ENCODE data around the gene CBLC.

Gene CBLC

DNA sequence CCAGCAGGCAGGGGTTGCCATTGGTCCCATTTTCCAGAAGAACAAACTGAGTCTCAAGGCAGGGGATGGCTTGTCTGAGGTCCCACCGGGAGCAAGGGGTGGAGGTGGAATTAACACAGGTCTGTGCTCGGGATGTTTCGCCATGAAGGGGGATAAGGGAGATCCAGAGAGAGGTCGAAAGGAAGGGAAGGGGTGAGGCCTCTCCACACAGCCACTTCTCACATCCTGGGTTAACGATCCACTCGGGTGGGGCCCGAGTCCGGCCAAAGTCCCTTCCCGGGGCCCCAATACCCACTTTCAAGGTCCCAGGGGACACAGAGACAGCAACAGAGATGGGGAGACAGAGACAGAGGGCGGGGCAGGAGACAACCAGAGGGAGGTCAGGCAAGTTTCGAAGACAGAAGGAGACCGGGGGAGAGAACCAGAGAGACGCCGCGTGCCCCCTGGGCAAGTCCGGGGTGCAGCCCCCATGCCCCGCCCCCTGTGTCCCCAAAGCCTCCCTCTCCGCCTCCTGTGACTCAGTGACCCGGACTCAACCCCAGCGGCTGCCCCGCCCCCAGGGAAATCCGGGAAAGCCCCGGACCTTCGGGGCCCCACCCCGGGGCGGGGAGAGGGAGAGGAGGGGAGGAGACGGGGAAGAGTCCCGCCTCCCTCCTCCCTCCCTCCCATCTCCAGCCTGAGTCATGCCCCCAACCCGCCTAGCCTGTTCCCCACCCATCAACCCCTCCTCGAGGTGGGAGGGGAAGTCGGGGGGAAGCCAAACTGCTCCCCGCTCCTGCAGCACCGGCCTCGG is 30.5 kb upstream of the CBLC start:
- DNase-seq: no peak

DNA sequence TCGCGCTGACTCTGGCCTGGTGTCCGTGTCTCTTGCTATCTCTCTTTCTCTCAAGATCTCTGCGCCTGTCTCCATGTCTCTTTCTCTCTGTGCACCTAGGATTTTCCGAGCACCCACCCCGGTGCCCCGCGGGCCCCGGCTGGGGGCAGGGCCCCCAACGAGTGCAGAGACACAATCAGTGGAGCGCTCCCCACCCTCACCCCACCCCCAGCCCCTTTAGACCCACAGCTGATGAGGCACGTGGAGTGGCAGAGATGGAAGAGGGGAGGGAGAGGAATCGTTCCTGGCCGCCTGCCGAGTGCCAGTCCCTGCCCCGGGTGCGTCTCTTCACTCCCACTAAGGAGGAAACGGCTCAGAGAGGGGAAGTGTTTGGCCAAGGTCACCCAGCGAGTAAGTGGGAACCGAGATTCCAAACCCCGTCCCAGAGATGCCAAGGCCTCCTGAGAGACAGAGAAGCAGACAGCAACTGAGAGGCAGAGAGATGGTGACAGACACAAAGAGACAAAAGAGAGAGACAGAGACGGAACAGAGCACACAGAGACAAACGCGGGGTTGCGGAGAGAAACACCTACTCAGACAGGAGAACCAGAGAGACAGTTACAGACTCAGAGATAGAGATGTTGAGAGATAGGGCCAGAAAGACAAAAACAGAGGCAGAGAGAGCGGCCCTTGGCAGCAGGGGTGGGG is 29.8 kb upstream of the CBLC start:
- DNase-seq: no peak

DNA sequence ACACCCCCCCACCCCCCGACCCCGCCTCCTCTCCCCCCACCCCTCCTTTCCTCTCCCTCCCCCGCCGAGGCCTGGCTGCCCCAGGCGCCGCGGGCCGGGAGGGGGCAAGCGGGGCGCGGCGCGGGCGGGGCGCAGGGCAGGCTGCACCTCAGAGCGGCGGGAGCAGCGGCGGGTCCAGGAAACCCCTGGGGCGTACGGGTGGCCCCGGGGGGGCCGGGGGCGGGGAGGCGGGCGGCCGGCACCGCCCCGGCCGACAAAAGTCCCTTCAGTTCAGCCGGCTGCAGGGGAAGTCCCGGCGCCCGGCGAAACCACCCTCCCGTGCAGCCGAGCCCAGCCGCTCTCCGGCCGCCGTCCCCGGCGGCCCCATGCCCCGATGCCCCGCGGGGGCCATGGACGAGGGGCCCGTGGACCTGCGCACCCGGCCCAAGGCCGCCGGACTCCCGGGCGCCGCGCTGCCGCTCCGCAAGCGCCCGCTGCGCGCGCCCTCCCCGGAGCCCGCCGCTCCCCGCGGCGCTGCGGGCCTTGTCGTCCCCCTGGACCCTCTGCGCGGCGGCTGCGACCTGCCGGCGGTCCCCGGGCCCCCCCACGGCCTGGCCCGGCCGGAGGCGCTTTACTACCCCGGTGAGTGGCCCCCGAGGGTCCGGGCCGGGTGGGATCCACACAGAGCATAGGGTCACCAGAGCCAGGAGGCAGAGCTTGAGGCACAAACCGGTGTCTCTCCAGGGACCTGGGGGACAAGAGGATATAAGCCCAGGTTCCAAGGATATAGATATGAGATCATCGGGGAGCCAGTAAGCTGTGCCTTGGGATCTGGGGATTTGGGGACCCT is 29.1 kb upstream of the CBLC start, which contains the start of gene BCL3:
TSS of gene BCL3 (plus strand) at position 283 of the 829 bp plus-strand sequence. CDS start at position 366, 83 bp downstream.
- DNase-seq: no peak

DNA sequence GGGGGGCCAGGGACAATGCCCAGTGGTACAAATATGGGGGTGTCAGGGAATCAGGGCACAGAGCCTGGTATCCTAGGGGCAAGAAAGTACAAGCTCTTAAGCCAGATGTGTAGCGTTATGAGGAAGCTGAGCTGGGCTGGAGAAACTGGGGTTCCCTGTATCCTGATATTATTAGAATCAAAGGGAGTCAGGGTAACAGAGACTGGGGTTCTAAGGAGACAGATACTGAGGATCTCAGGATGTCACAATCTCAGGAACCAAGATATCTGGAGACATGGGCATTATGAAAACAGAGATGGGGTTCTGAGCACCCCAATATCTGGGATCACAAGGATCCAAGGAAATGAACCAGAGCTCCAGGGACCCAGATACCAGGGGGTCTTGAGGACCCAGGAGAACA is 28.4 kb upstream of the CBLC start:
- no peak for DNase-seq

DNA sequence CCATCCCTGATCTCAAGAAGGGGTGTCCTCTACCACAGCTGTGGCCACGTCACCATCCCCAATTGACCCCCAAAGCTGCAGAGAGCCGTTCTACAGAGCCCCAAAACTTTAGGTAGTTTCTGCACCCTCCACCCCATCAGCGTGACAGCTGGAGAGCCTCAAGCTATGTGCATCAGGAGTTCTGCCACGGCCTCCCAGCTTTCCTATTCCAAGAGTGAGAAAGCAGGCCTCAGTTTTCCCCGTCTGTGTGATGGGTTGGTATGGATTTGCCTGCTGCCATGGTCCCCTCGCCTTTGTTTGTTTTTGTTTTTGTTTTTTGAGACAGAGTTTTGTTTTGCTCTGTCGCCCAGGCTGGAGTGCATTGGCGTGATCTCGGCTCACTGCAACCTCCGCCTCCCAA is 27.7 kb upstream of the CBLC start:
- DNase-seq: no peak

DNA sequence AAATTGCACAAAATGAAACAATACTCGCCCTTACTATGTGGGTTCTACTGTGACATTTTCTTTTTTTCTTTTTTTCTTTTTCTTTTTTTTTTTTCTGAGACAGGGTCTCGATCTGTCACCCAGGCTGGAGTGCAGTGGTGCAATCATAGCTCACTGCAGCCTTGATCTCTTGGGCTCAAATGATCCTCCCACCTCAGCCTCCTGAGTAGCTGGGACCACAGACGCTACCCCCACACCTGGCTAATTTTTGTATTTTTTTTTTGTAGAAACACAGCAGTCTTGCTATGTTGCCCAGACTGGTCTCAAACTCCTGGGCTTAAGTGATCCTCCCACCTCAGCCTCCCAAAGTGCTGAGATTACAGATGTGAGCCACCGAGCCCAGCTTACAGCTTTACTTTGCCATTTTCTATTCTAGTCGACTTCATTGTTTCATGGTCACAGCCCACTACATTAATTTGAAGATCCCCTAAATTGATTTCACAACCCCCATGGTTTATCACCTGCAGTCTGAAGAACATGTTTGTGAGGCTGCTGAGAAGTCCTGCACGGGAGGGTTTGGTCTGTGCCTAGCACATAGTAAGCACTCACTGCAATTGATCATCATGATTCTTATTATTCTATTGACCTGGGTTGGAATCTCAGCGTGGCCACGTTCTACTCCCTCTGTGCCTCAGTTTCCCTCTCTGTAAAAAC is 25.4 kb upstream of the CBLC start:
- DNase-seq: no peak

DNA sequence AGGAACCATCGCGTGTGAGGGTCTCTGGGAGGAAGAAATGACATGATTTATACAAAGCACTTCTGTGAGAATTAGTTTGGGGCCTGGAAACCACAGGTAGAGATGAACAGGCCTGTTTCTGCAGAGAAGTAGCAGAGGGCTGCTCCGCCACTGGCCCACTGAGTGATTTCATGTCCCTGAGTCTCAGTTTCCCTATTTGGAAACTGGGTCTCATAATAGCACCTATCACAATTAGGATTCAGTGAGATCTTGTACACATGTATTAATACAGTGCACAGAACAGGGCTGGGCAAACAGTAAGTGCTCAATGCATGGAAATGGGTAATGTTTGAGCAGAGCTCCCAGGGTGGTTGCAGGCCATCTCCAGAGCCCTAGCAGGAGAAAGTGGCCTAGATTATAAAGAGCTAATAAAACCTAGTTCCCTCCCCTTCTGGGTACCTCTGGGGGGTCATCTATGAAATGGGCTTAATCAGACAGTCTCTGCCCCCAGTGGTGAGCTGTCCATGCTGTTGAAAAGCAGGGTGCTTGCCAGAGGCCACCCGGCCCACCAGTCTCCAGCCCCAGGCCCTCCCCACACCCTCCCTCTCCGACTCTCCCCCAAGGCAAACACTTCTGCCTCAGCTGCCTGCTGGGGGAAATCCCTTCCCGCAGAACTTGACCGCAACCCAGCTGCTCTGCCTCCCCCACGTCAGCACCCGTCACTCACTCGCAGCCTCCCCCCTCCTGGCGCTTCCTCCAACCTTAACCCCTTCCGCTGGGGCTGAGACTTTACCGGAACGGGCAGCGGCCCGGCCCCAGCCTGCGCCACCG is 24.7 kb upstream of the CBLC start:
- no peak for DNase-seq

DNA sequence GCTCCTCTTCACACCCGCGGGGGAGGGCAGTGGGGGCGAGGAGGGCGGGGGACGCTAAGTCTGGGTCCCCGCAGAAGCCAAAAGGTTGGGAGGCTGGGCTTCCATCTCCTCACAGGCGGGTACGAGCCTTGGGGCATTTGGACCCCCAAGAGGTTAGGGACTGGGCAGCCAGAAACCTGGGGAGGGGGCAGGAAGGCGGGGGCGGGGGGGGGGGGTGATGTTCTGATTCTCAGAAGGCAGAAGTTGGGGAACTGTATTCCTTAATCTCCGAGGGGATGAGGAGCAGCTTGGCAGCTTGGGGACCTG is 24.1 kb upstream of the CBLC start:
- no peak for DNase-seq

DNA sequence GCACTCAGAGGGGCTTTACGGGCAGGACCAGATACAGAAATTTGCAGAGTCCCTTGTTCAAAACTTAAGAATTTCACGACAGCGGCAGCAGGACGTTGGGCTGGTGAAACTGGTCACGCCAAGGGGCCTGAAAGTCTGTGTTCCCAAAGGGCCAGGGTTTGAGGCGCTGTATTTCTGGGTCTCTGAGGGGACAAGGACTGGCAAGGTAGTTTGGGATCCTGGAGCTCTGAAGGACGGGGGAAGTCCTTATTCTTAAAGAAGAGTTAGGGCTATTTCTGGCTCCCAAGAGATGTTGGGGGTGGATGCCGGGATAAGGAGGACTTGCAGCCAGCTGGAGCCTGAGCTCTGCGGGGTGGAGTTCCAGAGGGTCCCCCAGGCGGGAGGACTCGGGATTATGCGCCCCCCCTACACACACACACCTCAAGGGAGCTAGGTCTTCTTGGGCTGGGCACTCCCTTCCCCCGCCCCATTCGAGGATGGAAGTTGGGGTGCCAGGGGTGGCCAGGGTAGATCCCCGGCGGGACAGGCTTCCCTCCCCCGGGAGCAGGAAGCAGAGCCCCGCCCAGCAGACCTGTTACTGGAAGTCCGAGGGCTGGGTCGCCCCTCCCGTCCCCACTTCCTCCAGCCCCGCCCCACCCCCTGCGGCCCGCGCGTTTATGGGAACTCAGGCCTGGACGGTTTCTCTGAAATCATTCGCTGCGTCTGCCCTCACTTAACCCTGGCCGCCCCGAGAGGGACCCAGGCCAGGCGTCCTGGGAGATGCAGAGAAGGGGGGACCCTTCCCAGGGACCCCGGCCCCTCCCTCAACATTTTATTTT is 23.5 kb upstream of the CBLC start:
- no peak for DNase-seq

DNA sequence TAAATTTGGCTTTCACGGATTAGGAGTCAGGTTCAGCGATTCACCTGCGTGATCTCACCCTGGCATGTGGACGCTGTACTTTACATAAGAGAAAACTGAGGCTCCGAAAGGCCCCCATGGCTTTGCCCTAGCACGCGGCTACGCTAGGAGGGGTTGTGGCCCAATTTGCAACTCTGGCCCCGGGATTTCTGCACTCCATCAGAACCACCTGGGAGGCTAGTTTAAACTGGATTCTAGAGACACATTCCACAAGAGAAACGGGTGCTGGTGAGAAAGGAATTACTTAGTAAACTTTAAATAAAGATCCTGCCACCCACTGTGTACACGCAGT is 23.0 kb upstream of the CBLC start:
- DNase-seq: no peak

DNA sequence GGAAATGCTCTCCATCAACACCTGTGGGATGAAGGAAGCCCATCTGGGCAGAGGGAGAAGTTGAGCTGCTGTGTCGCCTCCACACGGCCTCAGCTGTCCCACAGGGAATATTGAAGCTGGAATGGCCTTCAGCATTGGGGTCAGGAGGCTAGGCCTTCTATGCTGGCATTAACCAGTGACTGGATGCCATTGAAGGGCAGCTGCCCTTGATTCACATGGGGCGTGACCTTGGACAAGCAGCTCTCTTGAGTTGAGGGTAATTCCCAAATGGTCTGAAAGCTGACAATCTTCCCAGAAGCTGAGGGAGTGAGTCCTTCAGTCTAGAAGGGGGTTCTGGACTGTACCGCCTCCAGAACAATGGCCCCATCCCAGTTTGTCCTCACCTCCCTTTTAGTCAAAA is 22.5 kb upstream of the CBLC start:
- DNase-seq: no peak

DNA sequence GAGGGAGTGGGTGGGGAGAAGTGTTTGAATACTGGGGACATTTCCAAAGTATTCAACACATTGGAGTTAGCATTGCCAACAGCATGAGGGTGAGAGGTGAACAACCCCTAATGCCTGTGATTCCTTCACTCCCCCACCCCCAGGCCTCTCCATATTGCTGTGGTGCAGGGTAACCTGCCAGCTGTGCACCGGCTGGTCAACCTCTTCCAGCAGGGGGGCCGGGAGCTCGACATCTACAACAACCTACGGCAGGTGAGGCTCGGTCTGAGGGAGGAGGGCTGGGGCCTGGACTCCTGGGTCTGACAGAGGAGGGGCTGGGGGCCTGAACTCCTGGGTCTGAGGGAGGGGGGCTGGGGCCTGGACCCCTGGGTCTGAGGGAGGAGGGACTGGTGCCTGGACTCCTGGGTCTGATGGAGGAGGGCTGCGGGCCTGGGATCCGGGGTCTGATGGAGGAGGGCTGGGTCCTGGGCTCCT is 21.6 kb upstream of the CBLC start:
- no peak for DNase-seq

DNA sequence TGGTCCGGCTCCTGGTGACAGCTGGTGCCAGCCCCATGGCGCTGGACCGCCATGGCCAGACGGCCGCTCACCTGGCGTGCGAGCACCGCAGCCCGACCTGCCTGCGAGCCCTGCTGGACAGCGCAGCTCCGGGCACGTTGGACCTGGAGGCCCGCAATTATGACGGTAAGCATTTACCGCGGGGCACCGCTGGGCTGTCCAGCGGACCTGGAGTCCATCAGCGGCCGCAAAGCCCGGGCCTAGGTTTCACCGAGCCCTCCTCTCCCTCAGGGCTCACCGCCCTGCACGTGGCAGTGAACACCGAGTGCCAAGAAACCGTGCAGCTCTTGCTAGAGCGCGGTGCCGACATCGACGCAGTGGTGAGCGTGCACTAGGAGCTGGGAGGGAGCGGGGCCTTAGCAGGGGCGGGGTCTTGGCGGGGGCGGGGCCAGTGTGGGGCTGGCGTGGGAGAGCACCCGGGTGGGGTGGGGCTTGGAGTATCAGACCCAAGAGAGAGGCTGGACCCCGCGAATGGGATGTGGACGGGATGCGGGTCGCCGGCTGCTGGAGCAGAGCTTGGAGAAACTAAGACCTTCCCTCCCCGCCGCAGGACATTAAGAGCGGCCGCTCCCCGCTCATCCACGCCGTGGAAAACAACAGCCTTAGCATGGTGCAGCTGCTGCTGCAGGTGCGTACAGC is 20.5 kb upstream of the CBLC start:
- DNase-seq: no peak

DNA sequence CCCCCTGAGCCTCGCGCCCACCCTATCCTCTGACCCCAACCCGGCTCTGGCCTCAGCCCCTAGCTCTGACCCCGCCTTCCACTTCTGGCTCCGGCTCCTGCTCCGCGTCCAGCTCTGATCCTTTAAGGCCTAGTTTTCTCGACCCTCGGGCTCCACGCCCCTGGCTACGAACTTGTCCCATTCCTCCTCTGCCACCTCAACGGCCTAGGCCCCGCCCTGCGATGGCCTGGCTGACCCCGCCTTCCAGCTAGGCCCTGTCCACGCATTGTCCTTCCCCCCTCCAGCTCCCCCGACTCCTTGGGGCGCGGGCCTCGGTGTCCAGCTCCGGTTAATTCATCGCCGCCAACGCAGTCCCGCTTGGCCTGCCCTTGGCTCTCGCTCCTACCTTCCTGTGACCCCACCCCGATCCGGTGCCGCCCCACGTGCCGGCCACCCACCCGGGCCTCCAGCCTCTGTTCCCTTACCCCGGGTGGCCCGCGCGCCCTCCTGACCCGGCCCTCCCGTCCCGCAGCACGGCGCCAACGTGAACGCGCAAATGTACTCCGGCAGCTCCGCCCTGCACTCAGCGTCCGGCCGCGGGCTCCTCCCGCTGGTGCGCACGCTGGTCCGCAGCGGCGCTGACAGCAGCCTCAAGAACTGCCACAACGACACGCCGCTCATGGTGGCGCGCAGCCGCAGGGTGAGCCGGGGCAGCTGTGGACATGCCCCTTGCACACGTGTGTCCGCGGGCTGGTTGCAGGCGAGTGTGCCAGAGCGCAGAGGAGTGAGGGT is 19.8 kb upstream of the CBLC start:
- DNase-seq: no peak

DNA sequence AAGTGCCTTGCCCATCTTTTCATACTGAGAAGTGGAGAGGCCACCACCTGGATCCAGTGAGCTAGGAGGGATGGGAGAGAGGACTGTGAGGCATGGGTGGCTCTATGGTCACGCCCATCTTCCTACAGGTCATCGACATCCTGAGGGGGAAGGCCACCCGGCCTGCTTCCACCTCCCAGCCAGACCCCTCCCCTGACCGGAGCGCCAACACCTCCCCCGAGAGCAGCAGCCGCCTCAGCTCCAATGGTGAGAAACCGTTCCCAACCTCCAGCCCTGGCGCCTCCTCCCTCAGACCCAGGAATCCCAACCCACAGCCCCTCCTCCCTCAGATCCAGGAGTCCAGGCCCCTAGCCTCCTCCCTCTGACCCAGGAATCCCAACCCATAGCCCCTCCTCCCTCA is 19.1 kb upstream of the CBLC start:
- no peak for DNase-seq

DNA sequence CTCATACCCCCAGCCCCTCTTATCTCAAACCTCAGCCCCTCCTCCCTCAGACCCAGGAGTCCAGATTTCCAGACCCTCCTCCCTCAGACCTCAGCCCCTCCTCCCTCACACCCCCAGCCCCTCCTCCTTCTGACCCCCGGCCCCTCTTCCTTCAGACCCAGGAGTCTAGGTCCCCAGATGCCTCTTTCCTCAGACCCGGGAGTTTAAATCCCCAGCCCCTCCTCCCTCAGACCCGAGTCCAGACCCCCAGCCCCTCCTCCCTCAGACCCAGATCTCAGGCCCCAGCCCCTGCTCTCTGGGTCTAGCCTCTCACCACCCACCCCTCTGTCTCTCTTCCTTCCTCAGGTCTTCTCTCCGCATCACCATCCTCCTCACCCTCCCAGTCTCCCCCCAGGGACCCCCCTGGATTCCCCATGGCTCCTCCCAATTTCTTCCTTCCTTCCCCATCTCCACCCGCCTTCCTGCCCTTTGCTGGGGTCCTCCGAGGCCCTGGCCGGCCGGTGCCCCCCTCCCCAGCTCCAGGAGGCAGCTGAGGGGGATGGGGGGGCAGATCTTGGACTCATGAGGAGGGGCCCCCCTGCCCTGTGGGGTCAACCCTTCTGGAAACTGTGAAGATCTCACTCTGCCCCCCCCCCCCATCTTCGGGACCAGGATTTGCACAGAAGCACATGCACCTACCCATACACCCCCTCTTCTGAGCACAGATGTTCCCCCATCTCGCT is 18.4 kb upstream of the CBLC start:
- no peak for DNase-seq

DNA sequence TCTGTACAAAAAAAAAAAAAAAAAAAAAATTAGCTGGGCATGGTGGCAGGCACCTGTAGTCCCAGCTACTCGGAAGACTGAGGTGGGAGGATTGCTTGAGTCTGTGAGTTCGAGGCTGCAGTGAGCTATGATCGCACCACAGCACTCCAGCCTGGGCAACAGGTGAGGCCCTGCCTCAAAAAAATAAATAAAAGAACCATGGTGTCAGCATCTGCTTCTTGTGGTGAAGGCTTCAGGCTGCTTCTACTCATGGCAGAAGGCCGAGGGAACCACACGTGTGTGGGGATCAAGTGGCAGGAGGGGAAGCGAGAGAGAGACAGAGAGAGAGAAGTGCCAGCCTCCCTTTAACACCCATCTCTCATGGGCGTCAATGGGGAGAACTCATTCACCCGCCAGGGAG is 15.7 kb upstream of the CBLC start:
- no peak for DNase-seq

DNA sequence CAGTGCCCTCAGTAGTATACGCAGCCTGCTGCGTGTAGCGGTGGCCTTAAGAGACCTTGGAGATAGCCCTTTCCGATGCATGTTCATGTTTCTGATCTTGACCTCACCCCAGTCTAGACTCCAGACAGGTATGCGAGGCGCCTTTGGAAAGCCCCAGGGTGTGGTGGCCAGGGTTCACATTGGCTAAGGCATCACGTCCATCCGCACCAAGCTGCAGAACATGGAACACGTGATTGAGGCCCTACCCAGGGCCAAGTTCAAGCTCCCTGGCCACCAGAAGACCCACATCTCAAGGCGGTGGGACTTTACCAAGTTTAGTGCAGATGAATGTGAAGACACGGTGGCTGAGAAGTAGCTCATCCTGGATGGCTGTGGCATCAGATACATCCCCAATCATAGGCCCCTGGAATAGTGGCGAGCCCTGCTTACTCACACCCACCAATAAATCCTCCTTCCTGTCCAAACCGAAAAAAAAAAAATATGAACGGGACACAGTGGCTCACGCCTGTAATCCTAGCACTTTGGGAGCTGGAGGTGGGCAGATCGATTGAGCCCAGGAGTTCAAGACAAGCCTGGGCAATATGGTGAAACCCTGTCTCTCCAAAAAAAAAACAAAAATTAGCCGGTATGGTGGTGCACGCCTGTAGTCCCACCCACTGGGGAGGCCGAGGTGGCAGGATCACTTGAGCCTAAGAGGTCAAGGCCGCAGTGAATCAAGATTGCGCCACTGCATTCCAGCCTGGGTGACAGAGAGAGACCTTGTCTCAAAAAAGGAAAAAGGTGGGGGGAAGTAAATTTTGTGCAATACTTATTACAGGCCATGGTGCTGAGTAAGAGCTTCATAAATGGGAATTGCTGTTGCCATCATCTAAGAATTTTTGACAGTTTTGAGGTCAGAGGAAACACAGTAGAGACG is 12.4 kb upstream of the CBLC start:
- DNase-seq: no peak
